ENCODE measurements around the gene CNN3.

Gene CNN3

DNA sequence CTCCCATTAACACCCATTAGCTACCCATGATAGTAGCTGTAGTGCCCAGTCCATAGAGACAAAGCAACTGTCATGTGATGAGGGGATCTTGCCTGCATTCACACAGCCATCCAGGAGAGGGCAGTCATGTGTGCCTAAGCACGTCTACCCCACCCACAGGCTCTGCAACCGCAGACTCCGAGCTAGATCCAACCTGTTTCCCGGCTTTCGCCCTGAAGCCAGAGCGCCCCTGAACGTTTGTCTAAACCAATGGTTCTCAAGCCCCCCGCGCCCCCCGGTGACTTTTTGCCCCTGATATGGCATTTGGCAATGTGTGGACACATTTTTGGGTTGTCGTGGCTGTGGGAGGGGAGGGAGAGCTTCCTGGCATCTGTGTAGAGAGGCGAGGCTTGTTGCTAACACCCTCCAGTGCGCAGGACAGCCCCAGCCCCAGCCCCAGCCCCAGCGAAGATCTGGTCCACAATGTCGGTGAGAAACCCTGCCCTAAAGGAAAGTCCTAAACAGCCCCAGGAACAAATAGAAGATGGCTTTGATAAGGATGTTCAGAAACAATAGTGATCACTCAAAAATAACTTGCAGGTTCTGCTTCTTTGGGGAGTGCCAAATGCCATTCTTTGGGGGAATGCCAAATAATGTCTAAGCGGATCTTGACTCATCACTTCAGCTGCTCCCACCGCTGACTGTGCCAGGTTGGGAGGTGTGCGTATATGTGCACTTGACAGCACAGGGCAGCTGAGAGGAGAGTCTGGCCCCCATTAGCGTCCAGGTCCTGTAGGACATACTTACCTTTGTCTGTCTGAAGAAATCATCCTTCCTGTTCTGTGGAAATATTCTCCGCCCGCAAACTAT lies 72.2 kb downstream of the CNN3 start:
- peak; percentile 93 for DNase-seq

- DNase-seq: no peak
Observed at GRCh38 chr1:94852788-94853187, 74.1 kb downstream of the CNN3 start.

DNA sequence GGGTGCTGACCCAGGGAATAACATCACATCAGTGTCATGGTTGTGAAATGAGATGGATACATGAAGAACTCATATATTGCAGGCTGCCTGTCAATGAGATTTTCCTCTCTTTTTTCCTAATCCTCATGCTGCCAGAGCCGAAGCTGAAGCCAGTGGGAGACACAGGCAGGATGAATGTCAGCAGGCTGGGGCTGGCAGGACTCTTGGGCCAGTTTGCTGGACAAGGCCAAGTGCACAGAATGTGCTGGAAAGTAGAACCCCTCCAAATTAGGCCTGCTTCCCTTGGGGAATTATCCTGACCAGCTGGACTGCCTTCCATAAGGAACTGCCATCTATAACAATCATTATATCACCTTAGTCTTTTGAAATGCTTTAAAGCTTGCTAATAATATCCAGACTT lies 75.3 kb downstream of the CNN3 start:
- DNase-seq: no peak

All from NCI-H1694 treated with DMSO at 0.1 percent for 48 hours (cell line).